Tibial artery (tissue), 4 donors: ENCODE results near the gene ACAP2.
"Not testable (repeated sequence)": the region's sequence is repeated elsewhere in the genome, so short reads cannot be mapped to it uniquely, and the experiment has no call there.

ENCODE experiments used
- DNase-seq, 2 donors: peaks; one replicate each; pipeline ENCODE4 v3.0.0-alpha.2; 2019
- H3K27ac ChIP-seq, 2 donors: fragments of 200-600 bp; sonication (generic) in 1 of 2; 1 replicate in 1 of 2; 2 replicates in 1 of 2; pipeline ENCODE4 v1.5.1; 2018 to 2019; ENCODE audit warnings: mild to moderate bottlenecking in 1 of 2
- H3K27me3 ChIP-seq, 2 donors: fragments of 200-600 bp; sonication (generic) in 1 of 2; one replicate each; pipeline versions ENCODE4 v1.5.1 to v1.6.0; 2016 to 2019
- H3K36me3 ChIP-seq, 3 donors: fragments of 200-600 bp; sonication (generic) in 2 of 3; one replicate each; pipeline ENCODE4 v1.5.1; 2016 to 2019; ENCODE audit warnings: mild to moderate bottlenecking in 2 of 3
- H3K4me1 ChIP-seq, 4 donors: fragments of 200-600 bp; sonication (generic) in 2 of 4; 1 replicate in 3 of 4; 2 replicates in 1 of 4; pipeline ENCODE4 v1.5.1; 2016 to 2019
- H3K4me3 ChIP-seq, 2 donors: fragments of 200-600 bp; sonication (generic) in 1 of 2; 1 replicate in 1 of 2; 2 replicates in 1 of 2; pipeline ENCODE4 v1.5.1; 2018 to 2019; ENCODE audit warnings: mild to moderate bottlenecking in 2 of 2
- H3K9me3 ChIP-seq, 3 donors: fragments of 200-600 bp; sonication (generic) in 1 of 3; one replicate each; pipeline ENCODE4 v1.5.1; 2016 to 2019
- intact Hi-C: fragments of 100-400 bp; cut with DNase I; formaldehyde crosslinking; loops from one replicate; pipeline ENCODE4 v1.15.0; 2023; ENCODE audit warnings: low total_unique reads
- TF ChIP-seq, protein P1 (sequence below), 2 experiments: fragments of 200-600 bp in 1 of 2; fragments of 450-650 bp in 1 of 2; IDR thresholded peaks; one replicate each; pipeline ENCODE4 v1.5.1; 2017 to 2019; ENCODE audit warnings: antibody characterized with exemption in 2 of 2, mild to moderate bottlenecking in 1 of 2, moderate library complexity in 1 of 2

ACAP2 gene

DNA sequence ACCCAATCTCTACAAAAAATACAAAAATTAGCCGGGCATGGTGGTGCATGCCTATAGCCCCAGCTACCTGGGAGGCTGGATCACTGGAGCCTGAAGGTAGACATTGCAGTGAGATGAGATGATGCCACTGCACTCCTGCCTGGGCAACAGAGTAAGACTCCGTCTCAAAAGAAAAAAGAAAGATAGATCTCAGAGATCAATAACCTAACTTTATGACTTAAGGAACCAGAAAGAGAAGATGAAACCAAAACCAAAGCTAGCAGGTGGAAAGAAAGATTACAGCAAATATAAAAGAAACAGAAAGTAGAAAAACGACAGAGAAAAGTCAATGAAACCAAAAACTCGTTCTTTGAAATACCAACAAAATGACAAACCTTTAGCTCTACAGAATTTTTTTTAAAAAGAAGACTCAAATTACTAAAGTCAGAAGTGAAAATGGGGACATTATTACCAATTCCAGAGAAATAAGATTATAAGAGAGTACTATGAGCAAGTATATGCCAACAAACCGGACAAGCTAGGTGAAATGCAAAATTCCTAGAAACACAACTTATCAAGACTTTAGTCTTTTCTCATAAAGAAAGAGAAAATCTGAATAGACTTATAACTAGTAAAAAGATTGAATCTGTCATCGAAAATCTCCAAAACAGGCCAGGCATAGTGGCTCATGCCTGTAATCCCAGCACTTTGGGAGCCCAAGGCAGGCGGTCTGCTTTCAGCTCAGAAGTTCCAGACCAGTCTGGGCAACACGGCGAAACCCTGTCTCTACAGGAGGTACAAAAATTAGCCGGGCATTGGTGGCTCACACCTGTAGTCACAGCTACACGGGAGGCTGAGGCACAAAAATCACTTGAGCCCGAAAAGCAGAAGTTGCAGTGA lies 35.0 kb downstream of the ACAP2 start:
- intact Hi-C loops: no loop called here
- no peak for DNase-seq
- Histone ChIP-seq H3K9me3 (no peaks in the 10 kb centered on the region), H3K4me3 (no peak overlapping the region), H3K4me1 (peaks cover 0 to 3% (median 0%) of the 10 kb centered on the region in 4 donors), H3K27me3 (no peaks in the 10 kb centered on the region), H3K27ac (no peak overlapping the region), H3K36me3 (no peaks in the 10 kb centered on the region)
- TF ChIP-seq, protein P1, sequence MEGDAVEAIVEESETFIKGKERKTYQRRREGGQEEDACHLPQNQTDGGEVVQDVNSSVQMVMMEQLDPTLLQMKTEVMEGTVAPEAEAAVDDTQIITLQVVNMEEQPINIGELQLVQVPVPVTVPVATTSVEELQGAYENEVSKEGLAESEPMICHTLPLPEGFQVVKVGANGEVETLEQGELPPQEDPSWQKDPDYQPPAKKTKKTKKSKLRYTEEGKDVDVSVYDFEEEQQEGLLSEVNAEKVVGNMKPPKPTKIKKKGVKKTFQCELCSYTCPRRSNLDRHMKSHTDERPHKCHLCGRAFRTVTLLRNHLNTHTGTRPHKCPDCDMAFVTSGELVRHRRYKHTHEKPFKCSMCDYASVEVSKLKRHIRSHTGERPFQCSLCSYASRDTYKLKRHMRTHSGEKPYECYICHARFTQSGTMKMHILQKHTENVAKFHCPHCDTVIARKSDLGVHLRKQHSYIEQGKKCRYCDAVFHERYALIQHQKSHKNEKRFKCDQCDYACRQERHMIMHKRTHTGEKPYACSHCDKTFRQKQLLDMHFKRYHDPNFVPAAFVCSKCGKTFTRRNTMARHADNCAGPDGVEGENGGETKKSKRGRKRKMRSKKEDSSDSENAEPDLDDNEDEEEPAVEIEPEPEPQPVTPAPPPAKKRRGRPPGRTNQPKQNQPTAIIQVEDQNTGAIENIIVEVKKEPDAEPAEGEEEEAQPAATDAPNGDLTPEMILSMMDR (IDR thresholded peaks at IDR 0.05): no peak

GRCh38 chr3:195405651-195406050 lies 37.2 kb downstream of the ACAP2 start:
- Histone ChIP-seq H3K4me1 (no peaks in the 10 kb centered on the region), H3K27me3 (no peaks in the 10 kb centered on the region), H3K36me3 (no peaks in the 10 kb centered on the region), H3K4me3 (no peak overlapping the region), H3K27ac (no peak overlapping the region), H3K9me3 (no peaks in the 10 kb centered on the region)
- intact Hi-C loops: no loop called here
- TF ChIP-seq, protein P1 (IDR thresholded peaks at IDR 0.05): no peak
- DNase-seq: no peak

GRCh38 chr3:195403841-195404408 lies 38.9 kb downstream of the ACAP2 start:
- H3K27ac ChIP-seq: no peak overlapping the region
- no peaks in the 10 kb centered on the region for H3K9me3 ChIP-seq
- TF ChIP-seq, protein P1 (IDR thresholded peaks at IDR 0.05): no peak
- no peaks in the 10 kb centered on the region for H3K4me1 ChIP-seq
- H3K27me3 ChIP-seq: no peaks in the 10 kb centered on the region
- DNase-seq: no peak
- H3K36me3 ChIP-seq: no peaks in the 10 kb centered on the region
- intact Hi-C loops: no loop called here
- H3K4me3 ChIP-seq: no peak overlapping the region

GRCh38 chr3:195403244-195403643 lies 39.6 kb downstream of the ACAP2 start:
- Histone ChIP-seq H3K27ac (no peak overlapping the region), H3K4me3 (no peak overlapping the region), H3K4me1 (no peaks in the 10 kb centered on the region), H3K27me3 (no peaks in the 10 kb centered on the region), H3K9me3 (no peaks in the 10 kb centered on the region), H3K36me3 (no peaks in the 10 kb centered on the region)
- no peak for DNase-seq
- intact Hi-C loops: no loop called here
- TF ChIP-seq, protein P1 (IDR thresholded peaks at IDR 0.05): no peak

DNA sequence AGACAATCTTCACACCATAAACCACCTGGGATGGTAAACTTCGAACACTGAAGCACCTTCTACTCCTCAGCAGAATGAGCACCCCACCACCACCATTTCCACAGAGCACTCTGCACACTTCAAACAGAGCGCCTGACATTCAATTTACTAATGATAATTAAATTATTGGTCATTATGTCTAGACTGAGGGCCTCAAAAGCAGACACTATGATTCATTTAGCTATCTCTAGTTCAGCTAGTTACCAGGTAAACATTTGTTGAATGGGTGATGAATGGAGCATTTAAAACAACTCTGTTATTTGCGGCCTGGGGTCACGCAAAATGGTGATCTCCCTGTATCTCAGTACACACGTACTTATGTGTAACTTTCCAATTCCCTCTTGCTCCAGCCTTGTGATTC lies 40.9 kb downstream of the ACAP2 start:
- intact Hi-C loops: no loop called here
- H3K4me1 ChIP-seq: peaks cover 0 to 4% (median 0%) of the 10 kb centered on the region in 4 donors
- no peak for DNase-seq
- TF ChIP-seq, protein P1 (IDR thresholded peaks at IDR 0.05): no peak
- no peaks in the 10 kb centered on the region for H3K36me3 ChIP-seq
- no peaks in the 10 kb centered on the region for H3K27me3 ChIP-seq
- no peaks in the 10 kb centered on the region for H3K9me3 ChIP-seq
- H3K27ac ChIP-seq: no peak overlapping the region
- no peak overlapping the region for H3K4me3 ChIP-seq

DNA sequence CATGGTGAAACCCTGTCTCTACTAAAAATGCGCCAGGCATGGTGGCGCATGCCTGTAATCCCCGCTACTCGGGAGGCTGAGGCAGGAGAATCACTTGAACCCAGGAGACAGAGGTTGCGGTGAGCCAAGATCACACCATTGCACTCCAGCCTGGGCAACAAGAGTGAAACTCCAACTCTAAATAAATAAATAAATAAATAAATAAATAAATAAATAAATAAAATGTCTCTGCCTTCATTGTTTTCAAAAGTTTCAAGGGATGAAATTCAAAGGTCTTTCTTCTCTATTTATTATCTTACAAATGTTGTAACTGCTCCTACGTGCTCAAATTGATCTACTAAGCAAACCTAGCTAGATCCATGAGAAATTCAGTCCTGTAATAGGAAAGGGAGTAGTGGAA lies 44.4 kb downstream of the ACAP2 start:
- peaks cover 0 to 13% (median 4%) of the 10 kb centered on the region in 4 donors for H3K4me1 ChIP-seq
- intact Hi-C loops, H3K36me3 ChIP-seq: not testable (repeated sequence)

More for the DNA sequence above, 44.4 kb downstream of the ACAP2 start:
- DNase-seq, H3K27me3 ChIP-seq, H3K4me3 ChIP-seq, H3K27ac ChIP-seq, H3K9me3 ChIP-seq: not testable (repeated sequence)
